ENCODE results near the gene CSF2.

The CSF2 gene

DNA sequence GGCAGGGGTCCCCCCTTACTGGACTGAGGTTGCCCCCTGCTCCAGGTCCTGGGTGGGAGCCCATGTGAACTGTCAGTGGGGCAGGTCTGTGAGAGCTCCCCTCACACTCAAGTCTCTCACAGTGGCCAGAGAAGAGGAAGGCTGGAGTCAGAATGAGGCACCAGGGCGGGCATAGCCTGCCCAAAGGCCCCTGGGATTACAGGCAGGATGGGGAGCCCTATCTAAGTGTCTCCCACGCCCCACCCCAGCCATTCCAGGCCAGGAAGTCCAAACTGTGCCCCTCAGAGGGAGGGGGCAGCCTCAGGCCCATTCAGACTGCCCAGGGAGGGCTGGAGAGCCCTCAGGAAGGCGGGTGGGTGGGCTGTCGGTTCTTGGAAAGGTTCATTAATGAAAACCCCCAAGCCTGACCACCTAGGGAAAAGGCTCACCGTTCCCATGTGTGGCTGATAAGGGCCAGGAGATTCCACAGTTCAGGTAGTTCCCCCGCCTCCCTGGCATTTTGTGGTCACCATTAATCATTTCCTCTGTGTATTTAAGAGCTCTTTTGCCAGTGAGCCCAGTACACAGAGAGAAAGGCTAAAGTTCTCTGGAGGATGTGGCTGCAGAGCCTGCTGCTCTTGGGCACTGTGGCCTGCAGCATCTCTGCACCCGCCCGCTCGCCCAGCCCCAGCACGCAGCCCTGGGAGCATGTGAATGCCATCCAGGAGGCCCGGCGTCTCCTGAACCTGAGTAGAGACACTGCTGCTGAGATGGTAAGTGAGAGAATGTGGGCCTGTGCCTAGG is at the start of gene CSF2:
Gene CSF2 (plus strand): TSS at position 559 of the 783 bp plus-strand sequence. CDS start 35 bp downstream, at position 594.
- peak; percentile 44 to 55 for DNase-seq

DNA sequence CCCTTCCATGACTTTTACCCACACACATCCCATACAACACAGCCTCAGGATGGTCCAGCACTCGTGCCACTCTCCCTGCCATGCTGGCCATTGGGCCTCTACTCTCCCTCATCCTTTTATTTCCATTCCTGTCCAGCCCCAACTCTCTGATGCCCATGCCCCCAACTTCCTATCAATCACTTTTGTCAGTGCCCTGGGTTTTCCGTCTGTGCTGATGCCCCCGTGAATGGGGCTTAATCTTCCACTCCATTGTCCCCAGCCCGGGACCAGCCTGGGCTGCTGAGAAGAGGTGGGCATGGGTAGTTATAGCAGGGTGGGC is 49.5 kb upstream of the CSF2 start:
- DNase-seq: no peak

DNA sequence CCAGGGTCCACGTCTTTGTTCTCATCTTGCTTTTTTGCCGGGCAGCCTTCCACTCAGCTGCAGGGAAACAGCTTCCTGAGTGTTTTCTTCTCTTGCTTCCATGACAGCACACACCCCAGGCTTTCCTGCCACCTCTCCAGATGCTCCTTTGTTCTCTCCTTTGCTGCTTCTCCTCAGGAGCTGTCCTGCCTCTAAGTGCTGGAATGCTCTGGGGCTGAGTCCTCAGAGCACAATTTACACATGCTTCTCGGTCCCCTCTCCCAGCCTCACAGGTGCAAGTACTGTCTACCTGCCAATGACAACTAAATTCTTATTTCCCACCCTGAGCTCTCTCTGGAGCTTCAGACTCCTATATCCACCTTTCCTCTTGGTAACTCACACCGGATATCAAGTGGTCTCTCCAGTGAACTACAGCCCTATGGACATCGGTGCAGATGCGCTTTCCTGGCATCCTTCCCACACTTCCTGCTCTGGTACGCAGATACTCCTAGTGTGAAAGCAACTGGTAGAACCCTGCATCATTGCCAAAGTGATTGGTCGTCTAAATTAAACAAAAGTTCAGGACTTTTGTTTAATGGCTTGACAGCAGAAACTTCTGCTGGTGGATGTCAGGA is 48.7 kb upstream of the CSF2 start:
- no peak for DNase-seq

DNA sequence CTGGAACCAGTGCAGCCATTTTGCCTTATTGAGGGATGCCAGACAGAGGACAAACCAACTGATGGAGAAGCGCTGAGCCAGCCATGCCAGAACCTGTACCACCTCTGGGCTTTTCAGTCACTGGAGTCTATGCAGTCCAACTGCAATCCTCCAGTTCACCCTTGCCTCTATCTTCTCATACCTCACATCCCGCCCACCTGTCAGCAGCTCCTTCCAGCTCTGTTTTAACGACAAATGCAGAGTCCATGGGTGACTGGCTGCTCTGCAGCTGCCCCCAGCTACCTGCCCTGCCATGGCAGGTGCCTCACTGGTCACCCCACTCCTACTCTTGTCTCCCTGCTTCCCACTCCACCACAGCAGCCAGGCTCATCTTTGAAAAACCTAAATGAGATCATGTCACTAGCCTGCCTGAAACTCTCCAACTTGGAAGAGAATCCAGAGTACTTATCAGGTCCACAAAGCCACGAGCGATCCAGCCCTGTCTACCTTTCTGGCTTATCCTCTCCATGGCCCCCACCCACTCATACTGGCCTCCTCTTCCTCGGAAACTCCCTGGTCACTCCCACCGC is 48.1 kb upstream of the CSF2 start:
- DNase-seq: no peak

DNA sequence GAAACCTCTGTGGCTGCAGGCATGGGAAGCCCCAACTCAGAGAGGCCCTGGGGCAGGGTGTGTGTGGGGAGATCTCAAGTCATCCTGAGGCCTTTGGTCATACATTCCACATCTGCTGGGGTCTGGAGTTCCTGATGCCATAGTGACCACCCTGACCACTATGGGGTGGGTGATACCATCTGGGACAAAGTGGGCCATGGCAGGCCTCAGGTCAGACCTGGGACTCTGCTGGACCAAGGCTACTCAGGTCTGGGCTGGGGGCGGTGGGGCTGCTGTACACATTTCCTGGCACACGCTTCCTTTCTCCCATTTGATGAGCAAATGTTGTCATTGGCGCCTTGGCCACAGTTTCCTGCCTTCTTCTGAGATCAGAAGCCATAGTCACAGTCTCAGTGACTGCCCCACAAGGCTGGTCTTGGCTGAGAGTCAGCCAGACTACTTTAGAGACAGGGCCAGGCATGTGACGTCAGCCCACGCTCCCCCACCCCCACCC is 47.0 kb upstream of the CSF2 start:
- DNase-seq: peak; percentile 63 to 74

DNA sequence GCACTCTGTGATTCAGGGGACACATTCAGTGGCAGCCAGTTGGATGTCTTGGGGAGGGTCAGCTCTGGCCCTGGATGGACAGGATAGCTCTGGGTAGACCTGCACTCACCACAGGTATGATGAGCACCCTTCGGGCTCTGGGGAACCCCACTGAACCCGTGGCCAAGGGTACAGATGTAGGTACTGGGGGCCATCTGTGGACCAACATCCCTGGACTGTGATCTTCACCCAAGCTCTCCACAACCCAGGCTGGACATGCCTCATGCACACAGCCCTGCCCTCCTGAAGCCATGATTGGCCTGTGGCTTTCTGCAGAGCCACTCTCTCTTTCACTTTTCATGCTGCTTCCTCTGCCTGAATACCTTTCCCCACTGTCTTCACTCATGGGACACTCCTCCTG is 46.6 kb upstream of the CSF2 start:
- DNase-seq: no peak

DNA sequence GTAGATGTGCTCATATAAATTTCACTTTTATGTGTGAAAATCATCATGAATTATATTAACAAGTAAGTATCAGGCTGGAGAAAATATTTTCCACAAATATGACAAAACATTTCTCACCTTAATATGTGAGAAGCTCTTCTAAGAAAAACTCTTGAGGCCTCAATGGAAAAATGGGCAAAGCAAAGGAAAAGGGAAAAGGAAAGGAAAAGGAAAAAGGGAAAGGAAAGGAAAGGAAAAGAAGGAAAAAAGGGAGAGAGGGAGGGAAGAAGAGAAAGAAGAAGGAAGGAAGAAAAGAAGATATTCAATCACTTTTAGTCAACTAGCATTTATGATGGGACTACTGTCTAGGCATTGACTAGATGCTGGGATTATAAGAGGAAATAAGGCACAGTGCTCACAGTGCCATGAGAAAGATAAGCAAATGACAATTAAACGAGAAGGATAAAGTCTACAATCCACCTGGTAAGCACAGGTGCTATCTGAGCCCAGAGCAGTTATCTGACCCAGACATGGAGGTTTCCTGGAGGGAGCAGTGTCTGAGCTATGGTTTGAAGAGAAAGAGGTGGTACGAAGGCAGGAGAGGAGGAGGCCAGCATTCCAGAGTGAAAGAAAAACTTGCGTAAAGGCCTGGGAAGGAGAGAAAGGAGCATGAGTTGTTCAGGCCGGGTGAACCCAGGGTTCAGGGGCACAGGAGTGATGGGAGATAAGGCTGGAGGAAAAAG is 43.8 kb upstream of the CSF2 start:
- no peak for DNase-seq

DNA sequence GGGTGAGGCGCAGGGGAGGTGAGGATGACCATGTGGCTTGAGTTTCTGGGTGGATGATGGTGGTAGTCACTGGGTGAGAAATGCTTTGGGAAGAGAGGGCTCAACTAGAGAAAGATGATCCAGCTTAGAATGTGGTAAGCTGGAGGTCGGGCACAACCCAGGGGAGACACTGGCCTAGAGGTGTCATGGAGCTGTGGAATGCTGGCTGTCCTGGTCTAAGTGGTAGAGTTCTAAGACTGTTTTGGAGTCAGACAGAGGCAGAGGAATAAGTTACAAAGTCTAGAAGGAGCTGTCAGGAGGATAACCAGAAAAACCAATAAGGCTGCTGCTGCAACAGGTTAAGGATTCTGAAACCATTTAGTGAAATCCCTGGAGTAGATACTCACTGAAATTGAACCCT is 43.0 kb upstream of the CSF2 start:
- no peak for DNase-seq

DNA sequence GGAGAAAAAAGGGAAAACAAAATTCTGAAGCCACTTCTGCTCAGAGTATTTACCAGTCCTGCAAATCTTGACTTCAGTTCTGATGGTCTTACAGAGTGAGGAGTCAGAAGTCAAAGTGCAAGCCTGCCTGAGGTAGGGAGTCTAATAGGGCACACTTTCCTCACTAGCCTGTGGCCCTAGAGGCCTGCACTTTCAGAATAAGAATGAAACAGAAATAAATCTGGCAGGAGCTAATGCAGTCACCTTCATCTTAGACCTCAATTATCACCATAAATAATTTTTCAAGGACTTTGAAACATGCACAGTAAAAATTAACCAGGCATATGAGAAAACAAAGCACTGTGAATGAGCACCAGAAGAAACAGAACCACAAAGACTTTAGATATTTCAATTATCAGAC is 41.4 kb upstream of the CSF2 start:
- no peak for DNase-seq

DNA sequence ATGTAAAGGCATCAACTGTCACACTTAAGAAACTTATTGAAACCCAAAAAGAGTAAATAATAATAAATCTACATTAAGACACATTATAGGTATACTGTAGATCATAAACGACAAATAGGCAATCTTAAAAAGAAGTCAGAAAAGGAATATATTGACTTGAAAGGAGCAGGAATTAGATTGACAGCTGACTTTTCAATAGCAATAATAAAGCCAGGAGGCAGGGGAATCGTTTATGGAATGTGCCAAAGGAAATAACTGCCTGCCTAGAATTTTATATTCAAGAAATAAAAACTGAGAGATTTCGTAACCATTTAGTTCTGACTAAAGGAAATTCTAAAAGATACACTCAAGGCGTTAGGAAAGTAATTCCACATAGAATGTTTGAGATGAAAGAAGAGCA is 40.5 kb upstream of the CSF2 start:
- no peak for DNase-seq

DNA sequence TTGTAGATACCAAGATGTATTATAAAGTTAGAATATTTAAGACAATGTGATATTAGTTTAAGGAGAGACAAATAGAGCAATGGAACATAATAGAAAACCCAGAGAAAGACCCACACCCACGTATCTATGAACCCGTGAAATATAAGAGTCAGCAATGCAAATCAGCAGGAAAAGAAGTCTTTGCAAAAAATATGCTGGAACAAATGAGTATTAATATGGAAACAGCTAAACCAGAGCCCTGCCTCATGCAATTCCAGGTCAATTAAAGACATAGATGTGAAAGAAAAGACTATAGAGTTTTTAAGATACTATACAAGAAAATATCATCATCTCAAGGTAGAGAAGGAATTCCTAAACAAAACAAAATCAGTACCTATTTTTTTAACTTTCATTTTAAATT is 36.2 kb upstream of the CSF2 start:
- DNase-seq: no peak

DNA sequence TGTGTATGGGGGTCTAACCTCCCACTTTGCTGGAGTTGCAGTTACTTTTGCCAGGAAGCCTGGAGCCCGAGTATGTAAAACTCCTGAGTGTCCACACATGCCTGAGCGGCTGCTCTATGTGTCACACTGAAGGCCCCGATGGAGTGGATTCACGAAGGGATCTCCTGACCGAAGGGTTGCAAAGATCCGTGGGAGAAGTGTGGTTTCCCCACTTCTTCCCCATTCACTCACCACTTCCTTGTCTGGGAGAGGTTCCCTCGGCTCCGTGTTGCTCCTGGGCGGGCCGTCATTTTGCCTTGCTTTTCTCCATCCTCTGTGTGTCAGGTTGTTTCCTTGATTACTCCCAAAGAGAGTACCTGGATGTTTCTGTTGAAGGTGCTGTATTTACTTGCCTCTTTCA is 29.4 kb upstream of the CSF2 start:
- DNase-seq: no peak

DNA sequence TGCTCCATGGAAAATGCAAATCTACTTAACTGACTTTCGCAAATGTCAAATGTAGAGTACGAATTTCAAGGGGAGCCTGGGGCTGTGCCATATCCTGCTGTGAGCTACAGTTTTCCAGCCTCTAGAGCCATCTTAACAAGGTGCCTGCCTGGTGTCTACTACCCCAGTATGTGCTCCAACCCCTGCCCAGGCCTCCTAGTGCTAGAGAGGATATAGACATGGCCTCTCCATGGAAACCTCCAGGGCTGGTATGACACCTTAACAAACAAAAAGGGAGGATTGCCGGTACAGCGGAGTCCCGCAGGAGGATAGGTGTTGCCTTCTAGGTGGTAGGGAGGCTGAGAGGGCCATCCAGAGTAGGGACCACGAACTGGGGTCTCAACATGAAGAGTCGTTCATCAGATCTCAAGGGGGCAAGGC is 26.7 kb upstream of the CSF2 start:
- DNase-seq: no peak

DNA sequence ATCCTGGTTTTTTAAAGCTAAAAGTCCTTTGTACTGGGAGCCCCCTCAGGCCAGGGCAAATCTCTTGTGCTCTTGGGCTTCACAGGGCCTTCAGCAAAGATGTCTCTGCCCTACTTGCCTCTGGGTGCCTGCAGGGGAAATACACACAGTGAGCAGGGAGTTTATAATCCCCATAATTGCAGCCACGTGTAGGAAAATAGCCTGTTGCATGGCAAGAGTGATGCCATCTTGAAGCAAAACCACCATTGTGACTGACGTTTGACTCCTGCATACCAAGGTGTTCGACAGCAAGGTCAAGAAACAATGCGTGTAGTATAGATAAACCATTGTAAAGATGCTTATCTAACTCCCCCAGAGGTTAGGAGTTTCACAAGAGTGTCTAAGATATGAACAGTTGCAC is 24.5 kb upstream of the CSF2 start:
- no peak for DNase-seq

DNA sequence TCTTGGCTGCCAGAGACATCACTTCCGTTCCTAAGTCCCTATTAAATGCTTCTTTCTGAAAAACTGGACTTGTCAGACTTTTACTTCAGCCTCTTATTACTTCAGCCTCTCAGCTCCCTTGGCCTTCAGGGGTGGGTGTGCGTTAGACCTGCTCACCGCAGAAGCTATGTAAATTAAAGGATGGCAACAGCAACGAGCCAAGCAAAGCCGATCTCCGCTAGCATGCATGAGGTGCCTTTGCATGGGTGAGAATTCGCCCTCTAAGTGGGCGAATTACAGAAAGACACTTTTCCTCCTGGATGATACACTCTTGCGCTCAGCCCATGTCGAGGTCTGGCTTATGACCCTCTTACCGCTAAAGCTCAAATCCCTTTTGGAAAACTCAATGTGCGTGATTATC is 24.0 kb upstream of the CSF2 start:
- DNase-seq: no peak

DNA sequence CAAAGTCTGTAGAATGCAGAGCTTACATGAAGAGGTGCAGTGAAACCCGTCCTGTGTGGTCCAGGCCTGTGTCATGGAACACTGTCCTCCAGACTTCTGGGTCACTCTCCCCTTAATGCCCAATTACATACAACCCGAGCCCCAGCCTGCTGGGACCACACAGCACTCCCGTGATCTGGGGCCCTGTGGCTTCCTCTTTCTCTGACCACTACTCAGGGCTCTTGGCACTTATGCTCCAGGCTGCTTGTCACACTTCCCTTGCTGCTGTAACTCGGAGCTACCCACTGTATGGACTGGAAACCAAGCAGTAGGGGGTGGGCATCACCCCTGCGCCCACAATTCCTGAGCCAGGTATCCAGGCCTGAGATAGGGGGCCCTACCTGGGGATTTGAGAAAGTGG is 23.5 kb upstream of the CSF2 start:
- no peak for DNase-seq

DNA sequence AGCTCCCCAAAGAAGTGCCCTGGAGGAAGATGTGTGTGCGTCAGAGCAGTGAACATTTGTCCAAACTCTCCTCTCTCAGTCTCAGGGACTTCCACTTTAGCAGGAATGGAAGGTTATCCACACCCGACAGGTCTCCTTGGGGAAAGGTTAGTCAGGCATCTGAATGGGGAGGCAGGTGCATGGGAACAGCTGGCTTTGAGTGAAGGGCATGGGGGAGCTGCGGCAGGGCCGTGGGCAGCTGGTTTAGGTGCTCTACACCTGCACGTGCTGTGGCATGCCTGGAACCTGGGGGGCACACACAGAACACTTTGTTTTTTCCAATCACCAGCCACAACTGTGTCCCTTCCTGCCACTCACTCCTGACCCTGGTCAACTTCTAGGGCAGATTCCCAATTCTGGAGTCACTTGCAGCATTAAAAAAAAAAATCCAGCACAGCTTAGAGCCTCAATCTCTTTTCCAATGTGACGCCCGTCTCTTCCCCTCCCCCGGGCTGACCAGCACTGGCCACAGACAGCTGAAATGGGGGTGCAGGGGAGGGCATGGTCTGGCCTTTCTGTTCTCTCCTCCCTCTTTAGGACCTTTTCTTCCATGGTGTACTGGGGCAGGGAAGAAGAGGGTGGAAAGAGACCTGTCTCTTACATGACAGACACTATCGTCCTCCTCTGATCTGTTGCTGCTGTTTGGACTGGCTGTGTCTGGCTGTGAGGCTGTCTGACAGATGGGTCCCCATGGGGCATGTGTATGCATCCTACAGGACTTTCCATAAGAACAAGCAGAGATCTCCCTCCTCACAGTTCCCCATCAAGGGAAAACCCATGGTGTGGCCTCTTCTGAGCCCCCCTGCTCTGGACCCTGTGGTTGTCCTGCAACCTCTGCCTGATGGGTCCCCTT is 22.7 kb upstream of the CSF2 start:
- no peak for DNase-seq

DNA sequence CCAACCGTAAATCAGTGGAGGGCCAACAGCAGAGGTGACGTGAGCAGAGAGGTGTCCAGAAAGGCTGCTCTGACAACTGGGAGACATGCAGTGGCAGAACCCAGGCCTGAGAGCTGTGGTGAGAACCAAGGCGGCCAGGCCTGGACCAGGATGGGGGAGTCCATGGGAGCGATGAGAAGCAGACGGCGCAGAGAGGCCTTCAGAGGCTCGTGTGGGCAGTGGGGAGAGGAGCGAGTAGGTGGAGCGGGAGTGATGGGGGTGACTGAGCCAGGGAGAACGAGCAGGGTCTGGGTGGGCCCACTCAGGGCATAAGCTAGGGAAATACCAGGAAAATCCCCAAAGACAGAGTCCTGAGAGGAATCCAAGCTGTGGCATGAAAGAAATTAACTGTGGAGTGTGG is 21.1 kb upstream of the CSF2 start:
- DNase-seq: no peak

DNA sequence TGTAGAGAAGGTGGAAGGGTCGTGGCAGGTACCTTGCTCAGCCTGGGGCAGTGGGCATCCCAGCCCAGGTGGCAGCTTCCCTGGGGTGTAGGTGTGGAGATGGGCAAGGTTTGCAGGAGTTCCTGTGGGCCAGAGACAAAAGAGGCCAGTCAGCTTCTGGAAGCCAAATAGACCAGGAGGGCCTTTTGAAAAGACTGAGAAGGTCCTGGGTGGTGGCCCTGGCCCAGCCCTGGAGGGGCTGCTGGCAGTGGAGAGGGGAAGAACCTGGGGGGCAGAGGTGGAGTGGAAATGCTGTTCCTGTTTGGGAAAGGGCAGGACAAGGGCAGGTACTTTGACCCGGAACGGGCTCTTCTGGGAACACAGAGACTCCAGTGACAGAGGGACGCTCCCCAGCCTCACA is 20.1 kb upstream of the CSF2 start:
- no peak for DNase-seq

DNA sequence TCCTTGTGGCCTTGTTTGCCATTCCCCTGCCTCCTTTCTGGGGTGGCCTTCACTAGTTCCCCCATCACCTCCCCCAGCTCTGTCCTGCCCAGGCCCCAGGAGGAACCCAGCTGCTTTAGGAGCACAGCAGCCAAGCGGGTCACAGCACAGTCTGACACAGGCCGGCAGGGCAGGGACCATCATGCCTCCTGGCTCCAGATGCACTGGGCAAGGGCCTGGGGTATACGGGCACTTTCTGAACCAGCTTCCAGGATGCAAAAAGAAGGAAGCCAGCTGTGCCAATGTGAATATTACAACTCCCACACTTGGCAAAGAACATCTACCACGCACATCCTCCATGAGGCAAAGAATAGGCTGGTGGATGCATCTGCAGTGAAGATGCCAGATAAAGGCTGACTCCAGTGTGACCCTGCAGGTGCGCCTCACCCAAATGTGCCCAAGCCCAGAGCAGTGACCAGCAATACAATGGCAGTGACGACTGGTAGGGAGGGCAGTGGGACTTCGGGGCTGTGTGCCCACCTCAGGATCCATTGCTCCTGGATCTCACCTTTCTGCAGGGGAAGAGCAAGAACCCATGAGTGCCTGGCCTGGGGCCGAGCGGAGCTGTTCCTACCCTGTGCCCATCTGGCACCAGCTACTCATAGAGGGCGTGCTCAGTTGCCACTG is 19.4 kb upstream of the CSF2 start:
- no peak for DNase-seq

DNA sequence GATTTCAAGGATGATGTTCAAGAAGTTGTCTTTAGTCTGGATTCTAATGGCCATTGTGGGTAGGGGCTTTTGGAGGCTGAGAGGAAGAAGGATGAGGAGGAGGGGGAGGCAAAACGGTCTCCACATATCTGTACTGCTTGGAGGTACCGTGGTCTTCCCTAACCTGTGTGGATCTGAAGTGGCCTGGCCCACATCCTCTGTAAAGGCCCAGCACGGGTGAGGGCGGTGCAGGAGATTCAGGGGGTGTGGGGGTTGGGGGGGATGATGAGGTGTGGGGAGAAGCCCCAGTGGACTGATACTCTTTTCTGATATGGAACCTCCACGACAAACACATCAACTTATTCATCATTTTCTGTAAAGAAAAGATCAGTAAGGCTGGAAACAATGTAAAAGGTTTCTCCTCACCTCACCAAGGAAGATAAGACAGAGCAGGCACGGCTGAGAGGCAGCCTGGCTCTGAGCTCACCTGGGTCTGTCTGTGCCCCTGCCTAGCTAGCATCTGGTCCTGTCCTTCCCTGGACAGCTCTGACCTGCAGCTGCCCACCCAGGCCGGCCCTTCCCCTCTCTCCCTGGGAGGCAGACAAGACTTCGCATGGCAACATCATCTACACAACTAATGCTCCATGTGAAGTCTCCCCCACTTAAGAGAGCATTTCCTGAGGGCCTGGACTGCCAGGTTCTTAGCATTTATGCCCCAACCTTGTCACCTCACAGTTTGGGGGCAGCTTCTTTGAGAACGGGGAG is 18.7 kb upstream of the CSF2 start:
- peak in 1 of 2 experiments; percentile 17 for DNase-seq

Data from activated T-cell treated with anti-CD3 and anti-CD28 coated beads, Interleukin-2, amount 50 U/mL, for 48 hours (primary cell).